K562 (cell line): ENCODE results near the gene ZBTB22. TPM values are rescaled to one million over a fixed set of nuclear protein-coding genes. Genes with fewer than 3 reads are reported as not detected.

ENCODE experiments used
- ATAC-seq: fragments of 200-7000 bp; cut with Tn5 transposase; 3 replicates; pipeline ENCODE4 v1.9.1; 2020; ENCODE audit warnings: moderate library complexity
- BruUV-seq: library from RNA; stranded (reverse); fragments of 400-500 nt; replicated peaks from 2 replicates; lab custom pipeline; 2021; lab: Mats Ljungman, UMichigan
- CTCF ChIA-PET: fragments of 300-600 bp; formaldehyde crosslinking; extraction: SDS; loops from one replicate; lab custom pipeline; 2021; ENCODE audit warnings: low intra/inter-chr PET ratio; lab: Yijun Ruan, JAX
- POLR2A ChIA-PET: fragments of 300-600, 350-650 bp; sonication (Branson Sonifier 250); formaldehyde crosslinking; extraction: SDS; loops from one replicate; lab custom pipeline; 2021; ENCODE audit warnings: antibody characterized with exemption, inconsistent platforms; lab: Yijun Ruan, JAX
- DNase-seq, 4 experiments: peaks; one replicate each; pipeline versions ENCODE4 v3.0.0 to v3.0.0-alpha.2; 2011 to 2018; ENCODE audit warnings: low spot score in 3 of 4, mixed read lengths in 3 of 4; ENCODE audit errors: extremely low read depth in 1 of 4
- FAIRE-seq: peaks from 2 replicates; lab custom pipeline; 2011; peaks lifted over from hg19 to GRCh38; lab: Jason Lieb, UNC
- H2AFZ ChIP-seq: 2 replicates; pipeline ENCODE4 v1.6.0; 2011; ENCODE audit warnings: low read depth, low read length, control low read depth, inconsistent platforms
- H3K27ac ChIP-seq: fragments of 200-600 bp; 3 replicates; pipeline ENCODE4 v1.8.0; 2011; ENCODE audit warnings: low read depth, mild to moderate bottlenecking, control low read depth, inconsistent platforms, low read length, moderate library complexity, mixed read lengths; ENCODE audit errors: extremely low read depth
- H3K27me3 ChIP-seq, 2 experiments: fragments of 300-600 bp in 1 of 2; 2 replicates in 1 of 2; 3 replicates in 1 of 2; pipeline versions ENCODE4 v1.6.0 to v1.8.0; 2011; ENCODE audit warnings: inconsistent platforms in 2 of 2, low read length in 2 of 2, mild to moderate bottlenecking in 1 of 2, mixed read lengths in 1 of 2, moderate library complexity in 1 of 2; ENCODE audit not compliant: control insufficient read depth in 2 of 2, insufficient read depth in 2 of 2
- H3K36me3 ChIP-seq: fragments of 300-600 bp; 3 replicates; pipeline ENCODE4 v1.8.0; 2011; ENCODE audit warnings: mild to moderate bottlenecking, low read length, inconsistent platforms; ENCODE audit not compliant: control insufficient read depth, insufficient read depth
- H3K4me1 ChIP-seq, 2 experiments: fragments of 200-600 bp in 1 of 2; replicated peaks in 1 of 2; 2 replicates in 1 of 2; 3 replicates in 1 of 2; pipeline versions ENCODE4 v1.5.1 to v1.8.0; 2011; ENCODE audit warnings: inconsistent platforms in 2 of 2, low read length in 2 of 2, mild to moderate bottlenecking in 1 of 2, mixed read lengths in 1 of 2, moderate library complexity in 1 of 2; ENCODE audit not compliant: control insufficient read depth in 2 of 2, insufficient read depth in 2 of 2
- H3K4me2 ChIP-seq: 2 replicates; pipeline ENCODE4 v1.6.1; 2011; ENCODE audit warnings: low read length, control low read depth, inconsistent platforms, mixed read lengths; ENCODE audit not compliant: insufficient read depth
- H3K4me3 ChIP-seq: fragments of 200-600 bp; sonication (generic), shearing (Covaris generic); 2 replicates; pipeline ENCODE4 v1.5.1; 2016; ENCODE audit warnings: control low read depth, inconsistent platforms
- H3K79me2 ChIP-seq: fragments of 200-600 bp; 3 replicates; pipeline ENCODE4 v1.8.0; 2011; ENCODE audit warnings: low read length, inconsistent platforms; ENCODE audit not compliant: control insufficient read depth, insufficient read depth
- H3K9ac ChIP-seq, 2 experiments: 2 replicates each; pipeline versions ENCODE4 v1.6.0 to v1.6.1; 2011; ENCODE audit warnings: low read depth in 2 of 2, low read length in 2 of 2, control low read depth in 1 of 2, inconsistent platforms in 1 of 2, mild to moderate bottlenecking in 1 of 2, mixed read lengths in 1 of 2; ENCODE audit not compliant: insufficient read depth in 1 of 2
- H3K9me1 ChIP-seq: one replicate; pipeline ENCODE4 v1.6.0; 2011; ENCODE audit warnings: inconsistent platforms, mild to moderate bottlenecking, low read length, moderate library complexity; ENCODE audit not compliant: control insufficient read depth, insufficient read depth
- H3K9me3 ChIP-seq: replicated peaks from 2 replicates; pipeline ENCODE4 v1.5.1; 2011; ENCODE audit warnings: low read depth, low read length, inconsistent platforms; ENCODE audit not compliant: control insufficient read depth, insufficient read depth
- H4K20me1 ChIP-seq: replicated peaks from 2 replicates; pipeline ENCODE4 v1.6.1; 2011; ENCODE audit warnings: low read length, inconsistent platforms, mixed read lengths; ENCODE audit not compliant: control insufficient read depth, insufficient read depth
- ARID2 ChIP-seq: fragments of 450-650 bp; IDR thresholded peaks from 2 replicates; pipeline ENCODE4 v1.6.1; 2017; ENCODE audit warnings: antibody characterized with exemption, mild to moderate bottlenecking
- BDP1 ChIP-seq: IDR thresholded peaks from 3 replicates; pipeline ENCODE4 v1.6.1; 2011; ENCODE audit not compliant: insufficient read length, insufficient read depth
- BRCA1 ChIP-seq, 2 experiments: fragments of 450-650 bp in 1 of 2; sonication (generic) in 1 of 2; formaldehyde crosslinking in 1 of 2; IDR thresholded peaks; 2 replicates each; pipeline versions ENCODE4 v1.5.0 to v1.6.1; 2017 to 2020; ENCODE audit warnings: mild to moderate bottlenecking in 1 of 2, missing genetic modification reagents in 1 of 2
- FOXP1 ChIP-seq: sonication (generic); formaldehyde crosslinking; IDR thresholded peaks from 2 replicates; pipeline ENCODE4 v1.8.0; 2022; ENCODE audit warnings: mild to moderate bottlenecking, missing genetic modification reagents
- JUN ChIP-seq, 2 experiments: sonication (generic) in 1 of 2; formaldehyde crosslinking in 1 of 2; IDR thresholded peaks; 2 replicates each; pipeline versions ENCODE4 v1.6.1 to v1.8.0; 2012 to 2022; ENCODE audit warnings: borderline replicate concordance in 2 of 2, mild to moderate bottlenecking in 2 of 2, improper control_type of control experiment in 1 of 2, low read depth in 1 of 2, low read length in 1 of 2, missing genetic modification reagents in 1 of 2
- KDM5B ChIP-seq: fragments of 200-600 bp; sonication (generic); IDR thresholded peaks from 2 replicates; pipeline ENCODE4 v1.6.1; 2012; ENCODE audit warnings: low read depth, mild to moderate bottlenecking, moderate library complexity, low read length, control low read depth, inconsistent platforms; ENCODE audit not compliant: insufficient replicate concordance
- NCOA1 ChIP-seq: fragments of 450-650 bp; IDR thresholded peaks from 2 replicates; pipeline ENCODE4 v1.6.1; 2016; ENCODE audit warnings: low read depth
- NR1H2 ChIP-seq: sonication (generic); formaldehyde crosslinking; IDR thresholded peaks from 2 replicates; pipeline ENCODE4 v1.4.0; 2020; ENCODE audit warnings: mild to moderate bottlenecking, missing genetic modification reagents
- PHF20 ChIP-seq: fragments of 450-650 bp; IDR thresholded peaks from 2 replicates; pipeline ENCODE4 v1.6.1; 2018; ENCODE audit not compliant: partially characterized antibody
- PREB ChIP-seq: sonication (generic); formaldehyde crosslinking; IDR thresholded peaks from 2 replicates; pipeline ENCODE4 v1.8.1; 2023; ENCODE audit warnings: mild to moderate bottlenecking, missing genetic modification reagents
- RBM14 ChIP-seq: fragments of 200-400 bp; formaldehyde crosslinking; IDR thresholded peaks from 2 replicates; pipeline ENCODE4 v1.6.1; 2018; ENCODE audit warnings: low read depth, mild to moderate bottlenecking, low read length, moderate library complexity, borderline replicate concordance; ENCODE audit not compliant: insufficient read depth
- RBM39 ChIP-seq: fragments of 200-400 bp; formaldehyde crosslinking; optimal IDR thresholded peaks from 2 replicates; pipeline ENCODE3; 2018; ENCODE audit warnings: low read depth, low read length
- RCOR1 ChIP-seq, 2 experiments: IDR thresholded peaks; 2 replicates each; pipeline ENCODE4 v1.6.1; 2012; ENCODE audit warnings: low read depth in 2 of 2, low read length in 2 of 2, borderline replicate concordance in 1 of 2, improper control_type of control experiment in 1 of 2
- SNRNP70 ChIP-seq: fragments of 200-400 bp; formaldehyde crosslinking; optimal IDR thresholded peaks from 2 replicates; pipeline ENCODE3; 2017; ENCODE audit warnings: low read depth, low read length
- STAG1 ChIP-seq: sonication (generic); formaldehyde crosslinking; IDR thresholded peaks from 2 replicates; pipeline ENCODE4 v1.5.0; 2020; ENCODE audit warnings: missing genetic modification reagents, borderline replicate concordance
- TAL1 ChIP-seq: fragments of 450-650 bp; IDR thresholded peaks from 2 replicates; pipeline ENCODE4 v1.6.1; 2016; ENCODE audit warnings: mild to moderate bottlenecking
- ZBTB7A ChIP-seq: IDR thresholded peaks from 2 replicates; pipeline ENCODE4 v1.6.1; 2011; ENCODE audit warnings: low read depth, mild to moderate bottlenecking, low read length, moderate library complexity, borderline replicate concordance; ENCODE audit not compliant: control insufficient read depth
- ZNF224 ChIP-seq: sonication (generic); formaldehyde crosslinking; IDR thresholded peaks from 2 replicates; pipeline ENCODE4 v1.8.0; 2022; ENCODE audit warnings: mild to moderate bottlenecking, missing genetic modification reagents
- ZNF511 ChIP-seq: sonication (generic); formaldehyde crosslinking; IDR thresholded peaks from 2 replicates; pipeline ENCODE4 v1.8.0; 2022; ENCODE audit warnings: mild to moderate bottlenecking, missing genetic modification reagents
- WGBS: fragments of 100-300 bp; shearing (Covaris generic); methylation state at CpG from one replicate; pipeline ENCODE4 v1.1.6; 2016; ENCODE audit warnings: low coverage, mixed read lengths; ENCODE audit not compliant: insufficient coverage; ENCODE audit errors: missing lambda C conversion rate; 5-methylcytosine and 5-hydroxymethylcytosine counted together
- in situ Hi-C: fragments of 300-500 bp; cut with MboI; formaldehyde crosslinking; loops from 4 replicates; pipeline ENCODE4 v1.15.0; 2018; ENCODE audit warnings: inconsistent platforms, mixed read lengths
- intact Hi-C: fragments of 100-400 bp; cut with micrococcal nuclease; formaldehyde crosslinking; loops from 2 replicates; pipeline ENCODE4 v1.14.2; 2022
- polyA plus RNA-seq, 8 experiments: library from polyadenylated mRNA; depleted of rRNA in 4 of 8; stranded (reverse) in 5 of 8; unstranded in 3 of 8; fragments of >200 nt; fragmentation: Nextera tagmentation in 2 of 8; fragmentation: Illumina TruSeq in 1 of 8; extraction: Ambion mirVana in 2 of 8; extraction: Trizol in 1 of 8; gene quantifications; 2 replicates each; pipeline versions ENCODE4 v1.2.1 to v1.2.3, GENCODE V29; 2011 to 2014; ENCODE audit warnings: inconsistent platforms in 1 of 8, missing spikeins in 1 of 8
- total RNA-seq, 7 experiments: library from RNA; depleted of rRNA in 6 of 7; stranded (reverse); fragments of >200 nt in 6 of 7; fragmentation: Illumina TruSeq in 2 of 7; extraction: Trizol in 2 of 7; gene quantifications; 2 replicates each; pipeline versions ENCODE4 v1.2.1 to v1.2.3, GENCODE V29; 2011 to 2021; ENCODE audit warnings: low replicate concordance in 1 of 7

ZBTB22 gene
- total and polyA plus RNA-seq, 9 of the 15 experiments (the other 6 are each of a cell fraction or from before 2014, with no cell fraction given), result 0.21 to 11.9 (median 7.1) TPM

GRCh38 chr6:33323623-33323948 is 6.0 kb upstream of the ZBTB22 start:
- peaks cover 37 to 49% of the 10 kb centered on the region in 2 experiments for H3K4me1 ChIP-seq
- 0 out of 2 replicates have a peak, but pooled peaks cover 3% of the 10 kb centered on the region for H4K20me1 ChIP-seq
- H2AFZ ChIP-seq, result peak overlapping the region; percentile 98
- intact Hi-C loops, result loop anchor here (1.0 kb wide), 1 partner anchor 22 kb away; no protein-coding TSS in a partner anchor
- BruUV-seq, result no TSS peak
- peaks cover 44% of the 10 kb centered on the region for H3K79me2 ChIP-seq
- no peaks in the 10 kb centered on the region for H3K9me3 ChIP-seq
- in situ Hi-C loops, result no loop called here
- peak overlapping the region; percentile 89 for H3K27ac ChIP-seq
- peak overlapping the region; percentile 87 to 95 for H3K9ac ChIP-seq
- peak overlapping the region; percentile 64 for H3K4me3 ChIP-seq
- FAIRE-seq (no peak), ATAC-seq (peak; percentile 3; the same call in 2 of the 3 replicates), DNase-seq (peak in 1 of 4 experiments; percentile 35)
- H3K4me2 ChIP-seq, result peak overlapping the region; percentile 88
- H3K27me3 ChIP-seq, result no peaks in the 10 kb centered on the region
- WGBS, result 3% methylated on average over 12 of the region's 12 CpGs
- peaks cover 3% of the 10 kb centered on the region for H3K9me1 ChIP-seq
- CTCF ChIA-PET, result no interaction called here
- POLR2A ChIA-PET, result interaction anchor here (0.6 to 1.2 kb wide), 7 partner anchors 13 to 251 kb away, joined by 3 to 4 read pairs (median 3); partner anchors contain the start of genes RPS18 and VPS52
- peaks cover 31% of the 10 kb centered on the region for H3K36me3 ChIP-seq
- TF ChIP-seq NCOA1, result no peak
- TF ChIP-seq RBM14, result no peak
- TF ChIP-seq RBM39, result peak; percentile 24
- peak; percentile 46 for TF ChIP-seq STAG1 (CRISPR knock-in tag)
- TF ChIP-seq ZBTB7A, result peak; percentile 66; the same call in 1 of the 2 replicates
- TF ChIP-seq BRCA1 (IDR thresholded peaks at IDR 0.05), result no peak
- TF ChIP-seq BRCA1 (CRISPR knock-in tag; IDR thresholded peaks at IDR 0.05), result 0 out of 2 replicates have a peak, but pooled peaks have one; percentile 72
- TF ChIP-seq JUN (IDR thresholded peaks at IDR 0.05; ENCODE audit: borderline replicate concordance, low read depth, low read length), result peak; percentile 1; the same call in 1 of the 2 replicates
- no peak for TF ChIP-seq JUN (CRISPR knock-in tag; IDR thresholded peaks at IDR 0.05; ENCODE audit: borderline replicate concordance)
- no peak for TF ChIP-seq PREB (CRISPR knock-in tag)
- TF ChIP-seq ARID2, result 0 out of 2 replicates have a peak, but pooled peaks have one; percentile 47
- peak; percentile 12; the same call in 1 of the 2 replicates for TF ChIP-seq FOXP1 (CRISPR knock-in tag)
- TF ChIP-seq TAL1, result 0 out of 2 replicates have a peak, but pooled peaks have one; percentile 3
- TF ChIP-seq RCOR1 (IDR thresholded peaks at IDR 0.05; ENCODE audit: borderline replicate concordance in 1 of 2, low read depth in 2 of 2, low read length in 2 of 2), result 0 out of 4 replicates have a peak, but pooled peaks of 1 of the 2 experiments have one; percentile 1
- TF ChIP-seq PHF20, result peak; percentile 1
- no peak for TF ChIP-seq ZNF224 (CRISPR knock-in tag)
- no peak for TF ChIP-seq BDP1
- TF ChIP-seq NR1H2 (CRISPR knock-in tag), result 0 out of 2 replicates have a peak, but pooled peaks have one; percentile 27
- TF ChIP-seq SNRNP70, result no peak
- peak; percentile 61 for TF ChIP-seq KDM5B
- TF ChIP-seq ZNF511 (CRISPR knock-in tag), result 0 out of 2 replicates have a peak, but pooled peaks have one; percentile 0
